Smooth muscle cell of the brain vasculature (primary cell): ENCODE results near the gene RAB12.

Source experiments
- DNase-seq: peaks from one replicate; pipeline ENCODE4 v3.0.0-alpha.2; 2012; ENCODE audit warnings: low read depth, low spot score

Gene RAB12

DNA sequence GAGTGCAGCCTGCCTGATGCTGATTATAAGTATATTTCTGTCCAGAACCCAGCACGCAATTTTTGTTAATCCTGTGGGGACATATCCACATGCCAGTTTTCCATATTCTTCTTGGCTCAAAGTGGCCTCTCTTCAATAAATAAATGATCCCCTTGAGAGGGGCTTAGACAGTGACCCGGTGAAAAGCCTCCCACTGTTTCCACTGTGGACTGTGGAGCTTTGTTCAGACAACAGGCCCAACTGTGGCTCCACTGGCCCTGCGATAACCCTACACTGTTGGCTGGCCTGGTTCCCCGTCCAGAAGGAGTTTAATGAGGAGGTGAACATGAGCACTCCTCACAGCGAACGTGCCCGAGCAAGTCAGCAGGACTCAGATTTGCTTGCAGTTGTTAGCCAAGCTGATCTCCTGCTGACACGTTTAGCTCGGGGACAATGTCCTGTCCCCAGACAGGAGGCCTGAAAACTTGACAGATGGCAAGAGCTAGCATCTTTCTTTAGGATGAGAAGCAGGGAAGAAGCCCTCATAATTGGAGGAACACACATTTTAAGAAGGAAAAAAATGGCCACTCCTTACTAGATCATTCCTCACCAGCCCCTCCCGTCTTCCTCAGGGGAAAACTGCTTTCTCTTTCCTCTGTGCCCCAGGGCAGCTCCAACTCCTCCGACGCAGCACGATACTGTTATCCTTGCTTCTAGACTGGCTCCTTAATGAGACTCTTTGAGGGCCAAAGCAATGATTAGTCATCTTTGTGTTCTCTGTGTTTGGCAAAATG lies 76.1 kb downstream of the RAB12 start:
- no peak for DNase-seq

- DNase-seq: no peak
Observed at GRCh38 chr18:8685914-8686216, 76.6 kb downstream of the RAB12 start.

DNA sequence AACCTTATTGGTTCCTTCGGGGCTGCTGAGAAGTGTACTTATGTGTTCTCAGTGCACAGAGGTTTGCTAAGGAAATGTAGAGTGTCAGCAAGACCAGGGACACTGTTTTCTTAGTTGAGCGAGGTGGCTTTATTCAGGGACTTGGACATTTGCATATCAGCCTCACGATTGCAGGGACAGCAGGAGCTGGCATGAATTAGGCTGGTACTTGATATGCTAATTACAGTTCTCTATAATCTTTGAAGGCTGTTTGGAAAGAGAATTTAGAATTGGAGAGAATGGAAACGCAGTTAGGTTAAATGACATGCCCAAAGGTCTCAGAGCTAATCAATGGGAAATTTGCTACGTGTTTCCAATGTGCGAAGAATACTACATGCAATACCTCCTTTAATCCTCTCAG lies 77.4 kb downstream of the RAB12 start:
- DNase-seq: no peak

- DNase-seq: no peak
Observed at GRCh38 chr18:8688216-8688800, 79.1 kb downstream of the RAB12 start.

DNA sequence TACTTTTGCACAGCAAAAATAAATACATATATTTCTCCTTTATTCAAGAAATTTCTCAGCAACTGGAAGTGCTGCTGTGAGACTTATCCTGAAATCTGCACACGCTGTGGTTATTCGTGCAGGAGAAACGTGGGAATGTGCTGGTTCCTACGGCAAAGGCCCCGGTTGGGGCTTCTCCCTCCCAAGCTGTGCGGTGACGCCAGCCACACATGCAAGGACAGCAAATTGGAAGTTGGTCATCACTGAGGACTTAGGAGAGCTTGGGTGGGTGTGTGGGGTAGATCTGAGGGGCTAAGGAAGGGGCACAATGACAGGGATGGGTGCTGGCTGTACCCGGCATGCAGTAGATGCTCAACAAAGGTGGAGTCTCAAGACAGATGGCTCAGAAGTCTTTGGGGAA lies 79.6 kb downstream of the RAB12 start:
- no peak for DNase-seq
